GM12891 (cell line): ENCODE measurements around the gene ITGA1.
A peak's percentile ranks its signal among the peaks of the same experiment; 100 is the strongest.

Experiments
- DNase-seq: peaks from one replicate; pipeline ENCODE4 v3.0.0; 2011; ENCODE audit warnings: low spot score; ENCODE audit not compliant: insufficient read length
- FAIRE-seq: peaks from 2 replicates; lab custom pipeline; 2011; peaks lifted over from hg19 to GRCh38; lab: Jason Lieb, UNC
- PAX5 ChIP-seq: IDR thresholded peaks from 2 replicates; pipeline ENCODE4 v1.6.1; 2011; ENCODE audit warnings: low read length, moderate library complexity, mild to moderate bottlenecking; ENCODE audit not compliant: insufficient read depth, severe bottlenecking
- POLR2A ChIP-seq: IDR thresholded peaks from 2 replicates; pipeline ENCODE4 v1.6.1; 2011; ENCODE audit warnings: low read depth, low read length, control low read depth
- POLR2AphosphoS5 ChIP-seq: IDR thresholded peaks from 2 replicates; pipeline ENCODE4 v1.6.1; 2011; ENCODE audit warnings: low read depth, low read length, control low read depth
- POU2F2 ChIP-seq: IDR thresholded peaks from 2 replicates; pipeline ENCODE4 v1.6.1; 2011; ENCODE audit warnings: low read depth, mild to moderate bottlenecking, control low read depth, low read length, moderate library complexity
- SPI1 ChIP-seq: IDR thresholded peaks from 2 replicates; pipeline ENCODE4 v1.6.1; 2011; ENCODE audit warnings: low read depth, low read length, control low read depth
- TAF1 ChIP-seq: IDR thresholded peaks from 2 replicates; pipeline ENCODE4 v1.6.1; 2011; ENCODE audit warnings: low read depth, low read length, control low read depth

Gene ITGA1

GRCh38 chr5:52824827-52825226, 37.1 kb downstream of the ITGA1 start:
- TF ChIP-seq TAF1 (no peak), SPI1 (no peak), POLR2AphosphoS5 (no peak), POU2F2 (no peak), PAX5 (no peak), POLR2A (no peak)
- DNase-seq (no peak), FAIRE-seq (no peak)

- TF ChIP-seq PAX5 (no peak), SPI1 (peak; percentile 30; the same call in 1 of the 2 replicates)
- DNase-seq (no peak), FAIRE-seq (no peak)
Measured at GRCh38 chr5:52825826-52826225, 38.1 kb downstream of the ITGA1 start.

- DNase-seq (no peak), FAIRE-seq (no peak)
- no peak for TF ChIP-seq PAX5
- no peak for TF ChIP-seq POLR2A
- TF ChIP-seq TAF1, result no peak
- no peak for TF ChIP-seq SPI1
- TF ChIP-seq POU2F2, result no peak
- no peak for TF ChIP-seq POLR2AphosphoS5
Measured at GRCh38 chr5:52827815-52828214, 40.1 kb downstream of the ITGA1 start.

GRCh38 chr5:52829664-52830063, 41.9 kb downstream of the ITGA1 start:
- DNase-seq (no peak), FAIRE-seq (no peak)
- no peak for TF ChIP-seq POU2F2
- TF ChIP-seq SPI1, result no peak
- no peak for TF ChIP-seq PAX5

GRCh38 chr5:52830650-52831049, 42.9 kb downstream of the ITGA1 start:
- FAIRE-seq, result no peak

GRCh38 chr5:52831786-52832511, 44.2 kb downstream of the ITGA1 start:
- no peak for FAIRE-seq
- no peak for DNase-seq
- TF ChIP-seq SPI1 (peak; percentile 43), PAX5 (no peak)

More at GRCh38 chr5:52830650-52831049, 42.9 kb downstream of the ITGA1 start:
- no peak for TF ChIP-seq PAX5
- no peak for TF ChIP-seq SPI1
- DNase-seq, result no peak

GRCh38 chr5:52834320-52834719, 46.6 kb downstream of the ITGA1 start:
- no peak for FAIRE-seq
- DNase-seq, result no peak
- TF ChIP-seq POLR2AphosphoS5 (no peak), SPI1 (no peak), PAX5 (no peak), TAF1 (no peak), POU2F2 (no peak)

GRCh38 chr5:52837068-52837467, 49.4 kb downstream of the ITGA1 start:
- no peak for TF ChIP-seq POLR2AphosphoS5
- FAIRE-seq, result no peak
- no peak for DNase-seq

- no peak for FAIRE-seq
Measured at GRCh38 chr5:52837591-52838001, 49.9 kb downstream of the ITGA1 start.

GRCh38 chr5:52838326-52839015, 50.8 kb downstream of the ITGA1 start:
- DNase-seq (no peak), FAIRE-seq (no peak)
- TF ChIP-seq POLR2AphosphoS5 (no peak), TAF1 (no peak), POLR2A (no peak), POU2F2 (no peak), SPI1 (no peak), PAX5 (no peak)

More at GRCh38 chr5:52837591-52838001, 49.9 kb downstream of the ITGA1 start:
- no peak for TF ChIP-seq SPI1
- TF ChIP-seq PAX5, result no peak
- no peak for TF ChIP-seq POLR2AphosphoS5
- no peak for TF ChIP-seq TAF1
- no peak for TF ChIP-seq POU2F2
- no peak for TF ChIP-seq POLR2A
- DNase-seq, result no peak
